Measurements from ENCODE around the gene HAPSTR1. TPM values are rescaled to one million over a fixed set of nuclear protein-coding genes. Genes with fewer than 3 reads are reported as not detected.
A peak's percentile ranks its signal among the peaks of the same experiment; 100 is the strongest.

HAPSTR1 gene
- polyA plus RNA-seq, 1 of the 3 experiments (the other 2 are of a cell fraction): 7.0 TPM

DNA sequence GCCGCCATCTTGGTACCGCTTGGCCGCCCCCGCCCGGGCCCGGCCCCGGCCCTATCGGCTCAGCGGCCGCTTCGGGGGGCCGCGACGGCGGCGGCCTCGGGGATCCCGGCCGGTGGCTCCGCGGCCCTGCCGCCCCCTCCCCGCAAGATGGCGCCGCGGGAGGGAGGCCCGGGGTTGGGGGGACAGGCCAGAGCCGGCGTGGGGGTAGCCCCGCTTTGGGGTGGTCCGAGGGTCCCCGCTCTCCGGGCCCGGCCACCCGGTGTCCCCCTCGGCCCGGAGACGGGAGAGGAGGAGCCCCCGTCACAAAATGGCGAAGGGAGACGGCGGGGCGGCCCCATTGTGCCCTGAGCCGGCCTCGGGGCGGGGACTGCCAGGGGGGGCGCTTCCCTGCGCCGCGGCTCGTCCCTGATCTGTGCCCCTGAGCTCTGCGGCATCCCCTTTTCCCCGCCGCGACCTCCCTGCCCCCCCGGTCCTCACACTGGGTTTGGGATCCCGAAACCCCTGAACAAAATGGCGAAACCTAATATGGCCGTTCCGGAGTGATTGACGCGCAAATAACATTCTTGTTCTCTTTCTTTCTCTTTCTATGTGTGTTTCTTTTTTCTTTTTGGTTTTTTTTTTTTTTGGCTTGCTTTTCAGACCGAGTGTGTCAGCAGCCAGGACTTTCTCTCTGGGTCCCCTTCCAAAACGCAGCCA is 986 bp downstream of the HAPSTR1 start:
- H2AFZ ChIP-seq (ENCODE audit: low read depth): no peak overlapping the region
- peak overlapping the region; percentile 76 to 90 for H3K27ac ChIP-seq (ENCODE audit: low read depth in 2 of 2, low read length in 1 of 2)
- peak; percentile 73 for DNase-seq
- H3K9ac ChIP-seq: peak overlapping the region; percentile 93
- peaks cover 59% of the 10 kb centered on the region for H3K79me2 ChIP-seq (ENCODE audit: insufficient read depth)
- no peaks in the 10 kb centered on the region for H3K9me2 ChIP-seq
- peak overlapping the region; percentile 93 to 98 for H3K4me3 ChIP-seq (ENCODE audit: low read depth in 2 of 2, low read length in 1 of 2)
- 2% methylated on average over 17 of the region's 64 CpGs for WGBS (ENCODE audit: low lambda C conversion rate)
- no peaks in the 10 kb centered on the region for H3K27me3 ChIP-seq (ENCODE audit: insufficient read depth)
- ChIA-PET CTCF (interaction anchor here (0.9 to 1.8 kb wide), 9 partner anchors 8 to 427 kb away, joined by 3 to 6 read pairs (median 3); no protein-coding TSS in a partner anchor), POLR2A (interaction anchor here (1.0 to 2.2 kb wide), 3 partner anchors 9 to 224 kb away, joined by 3 to 9 read pairs (median 8); partner anchors contain the start of gene CARHSP1)
- peaks cover 49% of the 10 kb centered on the region for H4K20me1 ChIP-seq (ENCODE audit: insufficient read depth)
- peaks cover 9 to 21% of the 10 kb centered on the region in 2 experiments; a peak in 2 of 4 replicates for H3K4me1 ChIP-seq (ENCODE audit: control insufficient read depth in 1 of 2, insufficient read depth in 2 of 2, low read depth in 1 of 2, low read length in 1 of 2)
- no peaks in the 10 kb centered on the region for H3F3A ChIP-seq (replicated peaks; ENCODE audit: insufficient read depth)
- H3K9me3 ChIP-seq: no peaks in the 10 kb centered on the region
- TF ChIP-seq, protein P1, sequence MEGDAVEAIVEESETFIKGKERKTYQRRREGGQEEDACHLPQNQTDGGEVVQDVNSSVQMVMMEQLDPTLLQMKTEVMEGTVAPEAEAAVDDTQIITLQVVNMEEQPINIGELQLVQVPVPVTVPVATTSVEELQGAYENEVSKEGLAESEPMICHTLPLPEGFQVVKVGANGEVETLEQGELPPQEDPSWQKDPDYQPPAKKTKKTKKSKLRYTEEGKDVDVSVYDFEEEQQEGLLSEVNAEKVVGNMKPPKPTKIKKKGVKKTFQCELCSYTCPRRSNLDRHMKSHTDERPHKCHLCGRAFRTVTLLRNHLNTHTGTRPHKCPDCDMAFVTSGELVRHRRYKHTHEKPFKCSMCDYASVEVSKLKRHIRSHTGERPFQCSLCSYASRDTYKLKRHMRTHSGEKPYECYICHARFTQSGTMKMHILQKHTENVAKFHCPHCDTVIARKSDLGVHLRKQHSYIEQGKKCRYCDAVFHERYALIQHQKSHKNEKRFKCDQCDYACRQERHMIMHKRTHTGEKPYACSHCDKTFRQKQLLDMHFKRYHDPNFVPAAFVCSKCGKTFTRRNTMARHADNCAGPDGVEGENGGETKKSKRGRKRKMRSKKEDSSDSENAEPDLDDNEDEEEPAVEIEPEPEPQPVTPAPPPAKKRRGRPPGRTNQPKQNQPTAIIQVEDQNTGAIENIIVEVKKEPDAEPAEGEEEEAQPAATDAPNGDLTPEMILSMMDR (IDR thresholded peaks at IDR 0.05): 0 out of 2 replicates have a peak, but pooled peaks have one; percentile 11
- TF ChIP-seq, protein P2, sequence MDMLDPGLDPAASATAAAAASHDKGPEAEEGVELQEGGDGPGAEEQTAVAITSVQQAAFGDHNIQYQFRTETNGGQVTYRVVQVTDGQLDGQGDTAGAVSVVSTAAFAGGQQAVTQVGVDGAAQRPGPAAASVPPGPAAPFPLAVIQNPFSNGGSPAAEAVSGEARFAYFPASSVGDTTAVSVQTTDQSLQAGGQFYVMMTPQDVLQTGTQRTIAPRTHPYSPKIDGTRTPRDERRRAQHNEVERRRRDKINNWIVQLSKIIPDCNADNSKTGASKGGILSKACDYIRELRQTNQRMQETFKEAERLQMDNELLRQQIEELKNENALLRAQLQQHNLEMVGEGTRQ (IDR thresholded peaks at IDR 0.05; ENCODE audit: borderline replicate concordance, low read depth, low read length): no peak
- no peak for TF ChIP-seq SMC3 (IDR thresholded peaks at IDR 0.05; ENCODE audit: low read depth, low read length)
- TF ChIP-seq YY1 (IDR thresholded peaks at IDR 0.05; ENCODE audit: low read depth): peak; percentile 84
- no peak for TF ChIP-seq CHD2 (IDR thresholded peaks at IDR 0.05; ENCODE audit: low read length, partially characterized antibody)
- TF ChIP-seq EP300 (IDR thresholded peaks at IDR 0.05; ENCODE audit: borderline replicate concordance in 1 of 2, low read depth in 1 of 2, low read length in 1 of 2): no peak
- TF ChIP-seq EZH2phosphoT487 (IDR thresholded peaks at IDR 0.05; ENCODE audit: borderline replicate concordance, low read depth): no peak
- TF ChIP-seq, protein P3, sequence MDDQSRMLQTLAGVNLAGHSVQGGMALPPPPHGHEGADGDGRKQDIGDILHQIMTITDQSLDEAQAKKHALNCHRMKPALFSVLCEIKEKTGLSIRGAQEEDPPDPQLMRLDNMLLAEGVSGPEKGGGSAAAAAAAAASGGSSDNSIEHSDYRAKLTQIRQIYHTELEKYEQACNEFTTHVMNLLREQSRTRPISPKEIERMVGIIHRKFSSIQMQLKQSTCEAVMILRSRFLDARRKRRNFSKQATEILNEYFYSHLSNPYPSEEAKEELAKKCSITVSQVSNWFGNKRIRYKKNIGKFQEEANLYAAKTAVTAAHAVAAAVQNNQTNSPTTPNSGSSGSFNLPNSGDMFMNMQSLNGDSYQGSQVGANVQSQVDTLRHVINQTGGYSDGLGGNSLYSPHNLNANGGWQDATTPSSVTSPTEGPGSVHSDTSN (IDR thresholded peaks at IDR 0.05): peak; percentile 40; the same call in 1 of the 2 replicates
- TF ChIP-seq, protein P4, sequence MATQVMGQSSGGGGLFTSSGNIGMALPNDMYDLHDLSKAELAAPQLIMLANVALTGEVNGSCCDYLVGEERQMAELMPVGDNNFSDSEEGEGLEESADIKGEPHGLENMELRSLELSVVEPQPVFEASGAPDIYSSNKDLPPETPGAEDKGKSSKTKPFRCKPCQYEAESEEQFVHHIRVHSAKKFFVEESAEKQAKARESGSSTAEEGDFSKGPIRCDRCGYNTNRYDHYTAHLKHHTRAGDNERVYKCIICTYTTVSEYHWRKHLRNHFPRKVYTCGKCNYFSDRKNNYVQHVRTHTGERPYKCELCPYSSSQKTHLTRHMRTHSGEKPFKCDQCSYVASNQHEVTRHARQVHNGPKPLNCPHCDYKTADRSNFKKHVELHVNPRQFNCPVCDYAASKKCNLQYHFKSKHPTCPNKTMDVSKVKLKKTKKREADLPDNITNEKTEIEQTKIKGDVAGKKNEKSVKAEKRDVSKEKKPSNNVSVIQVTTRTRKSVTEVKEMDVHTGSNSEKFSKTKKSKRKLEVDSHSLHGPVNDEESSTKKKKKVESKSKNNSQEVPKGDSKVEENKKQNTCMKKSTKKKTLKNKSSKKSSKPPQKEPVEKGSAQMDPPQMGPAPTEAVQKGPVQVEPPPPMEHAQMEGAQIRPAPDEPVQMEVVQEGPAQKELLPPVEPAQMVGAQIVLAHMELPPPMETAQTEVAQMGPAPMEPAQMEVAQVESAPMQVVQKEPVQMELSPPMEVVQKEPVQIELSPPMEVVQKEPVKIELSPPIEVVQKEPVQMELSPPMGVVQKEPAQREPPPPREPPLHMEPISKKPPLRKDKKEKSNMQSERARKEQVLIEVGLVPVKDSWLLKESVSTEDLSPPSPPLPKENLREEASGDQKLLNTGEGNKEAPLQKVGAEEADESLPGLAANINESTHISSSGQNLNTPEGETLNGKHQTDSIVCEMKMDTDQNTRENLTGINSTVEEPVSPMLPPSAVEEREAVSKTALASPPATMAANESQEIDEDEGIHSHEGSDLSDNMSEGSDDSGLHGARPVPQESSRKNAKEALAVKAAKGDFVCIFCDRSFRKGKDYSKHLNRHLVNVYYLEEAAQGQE (IDR thresholded peaks at IDR 0.05; ENCODE audit: low read depth, low read length): no peak
- TF ChIP-seq, protein P5, sequence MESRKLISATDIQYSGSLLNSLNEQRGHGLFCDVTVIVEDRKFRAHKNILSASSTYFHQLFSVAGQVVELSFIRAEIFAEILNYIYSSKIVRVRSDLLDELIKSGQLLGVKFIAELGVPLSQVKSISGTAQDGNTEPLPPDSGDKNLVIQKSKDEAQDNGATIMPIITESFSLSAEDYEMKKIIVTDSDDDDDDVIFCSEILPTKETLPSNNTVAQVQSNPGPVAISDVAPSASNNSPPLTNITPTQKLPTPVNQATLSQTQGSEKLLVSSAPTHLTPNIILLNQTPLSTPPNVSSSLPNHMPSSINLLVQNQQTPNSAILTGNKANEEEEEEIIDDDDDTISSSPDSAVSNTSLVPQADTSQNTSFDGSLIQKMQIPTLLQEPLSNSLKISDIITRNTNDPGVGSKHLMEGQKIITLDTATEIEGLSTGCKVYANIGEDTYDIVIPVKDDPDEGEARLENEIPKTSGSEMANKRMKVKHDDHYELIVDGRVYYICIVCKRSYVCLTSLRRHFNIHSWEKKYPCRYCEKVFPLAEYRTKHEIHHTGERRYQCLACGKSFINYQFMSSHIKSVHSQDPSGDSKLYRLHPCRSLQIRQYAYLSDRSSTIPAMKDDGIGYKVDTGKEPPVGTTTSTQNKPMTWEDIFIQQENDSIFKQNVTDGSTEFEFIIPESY (IDR thresholded peaks at IDR 0.05; ENCODE audit: borderline replicate concordance, low read depth): no peak
- TF ChIP-seq NFIC (IDR thresholded peaks at IDR 0.05; ENCODE audit: borderline replicate concordance): no peak
- H3K36me3 ChIP-seq (replicated peaks in 1 of 2; ENCODE audit: control insufficient read depth in 1 of 2, insufficient read depth in 2 of 2, low read length in 1 of 2): peaks cover 28 to 44% of the 10 kb centered on the region in 2 experiments
- H3K4me2 ChIP-seq: peak overlapping the region; percentile 81
